Stomach (tissue), 9 donors: ENCODE data around the gene NCOA1. TPM values are rescaled to one million over a fixed set of nuclear protein-coding genes. Genes with fewer than 3 reads are reported as not detected.

Source experiments
- DNase-seq, 2 donors: peaks; one replicate each; pipeline versions ENCODE4 v3.0.0 to v3.0.0-alpha.2; 2013 to 2019
- H3K27ac ChIP-seq, 5 donors: fragments of 200-600 bp in 4 of 5; sonication (generic) in 4 of 5; one replicate each; pipeline ENCODE4 v1.5.1; 2013 to 2019; ENCODE audit warnings: mild to moderate bottlenecking in 1 of 5, moderate library complexity in 1 of 5
- H3K27me3 ChIP-seq, 3 donors: fragments of 200-600 bp; sonication (generic); one replicate each; pipeline ENCODE4 v1.5.1; 2017 to 2019; ENCODE audit warnings: mixed run types in 1 of 3
- H3K36me3 ChIP-seq, 4 donors: fragments of 200-600 bp; sonication (generic); 1 replicate in 3 of 4; 2 replicates in 1 of 4; pipeline ENCODE4 v1.5.1; 2016 to 2019
- H3K4me1 ChIP-seq, 4 donors: fragments of 200-600 bp; sonication (generic); one replicate each; pipeline ENCODE4 v1.5.1; 2016 to 2019
- H3K4me3 ChIP-seq, 4 donors: fragments of 200-600 bp; sonication (generic) in 3 of 4; one replicate each; pipeline ENCODE4 v1.5.1; 2016 to 2019; ENCODE audit warnings: mild to moderate bottlenecking in 1 of 4
- H3K9me3 ChIP-seq, 4 donors: fragments of 200-600 bp; sonication (generic); one replicate each; pipeline ENCODE4 v1.5.1; 2016 to 2019
- CTCF ChIP-seq, 7 experiments: fragments of 450-650 bp in 4 of 7; fragments of 200-600 bp in 3 of 7; sonication (generic) in 3 of 7; IDR thresholded peaks; one replicate each; pipeline ENCODE4 v1.5.1; 2016 to 2019; ENCODE audit warnings: antibody characterized with exemption in 7 of 7, control low read depth in 2 of 7, mild to moderate bottlenecking in 1 of 7
- EP300 ChIP-seq: sonication (generic); formaldehyde crosslinking; IDR thresholded peaks from one replicate; pipeline ENCODE4 v1.6.1; 2017; ENCODE audit warnings: antibody characterized with exemption
- POLR2A ChIP-seq, 4 donors: fragments of 450-650 bp; IDR thresholded peaks; one replicate each; pipeline ENCODE4 v1.6.1; 2016; ENCODE audit warnings: antibody characterized with exemption in 4 of 4, control low read depth in 2 of 4, mild to moderate bottlenecking in 1 of 4, moderate library complexity in 1 of 4
- POLR2AphosphoS5 ChIP-seq, 3 donors: sonication (generic); formaldehyde crosslinking; IDR thresholded peaks; one replicate each; pipeline ENCODE4 v1.6.1; 2016; ENCODE audit warnings: antibody characterized with exemption in 3 of 3
- WGBS, 5 donors: extraction: QIAGEN DNeasy Blood & Tissue Kit in 3 of 5; methylation state at CpG; one replicate each; pipeline versions ENCODE4 v1.1.5 to v1.1.7; 2013 to 2018; 5-methylcytosine and 5-hydroxymethylcytosine counted together
- intact Hi-C: fragments of 100-400 bp; cut with DNase I; formaldehyde crosslinking; loops from one replicate; pipeline ENCODE4 v1.15.1; 2023; ENCODE audit warnings: low total_unique reads
- polyA plus RNA-seq, 3 donors: library from polyadenylated mRNA; stranded (reverse); fragments of 200-250 nt; gene quantifications; one replicate each; pipeline ENCODE4 v1.2.3, GENCODE V29; 2013
- total RNA-seq, 5 donors: library from RNA; depleted of rRNA; stranded (reverse); fragments of >200 nt; gene quantifications; one replicate each; pipeline versions ENCODE4 v1.1.0 to v1.2.3, GENCODE V29; 2014 to 2016
- donor health status: healthy with polysubstance abuse.
- donor health status: Bipolar disorder and iron deficiency.
- donor health status: healthy.

Gene NCOA1
- total and polyA plus RNA-seq, 8 donors = 7.3 to 223 (median 34.8) TPM

GRCh38 chr2:24621779-24622538, 130.9 kb downstream of the NCOA1 start:
- 65 to 100% (median 79%) methylated on average over 2 to 3 of the region's 3 CpGs for WGBS, 5 donors
- TF ChIP-seq CTCF (IDR thresholded peaks at IDR 0.05) (no peak), POLR2AphosphoS5 (IDR thresholded peaks at IDR 0.05) (no peak), POLR2A (IDR thresholded peaks at IDR 0.05) (no peak), EP300 (no peak)
- intact Hi-C loops = no loop called here
- H3K4me1 ChIP-seq = peaks cover 0 to 39% (median 19%) of the 10 kb centered on the region in 4 donors
- no peak overlapping the region for H3K27ac ChIP-seq
- H3K27me3 ChIP-seq = no peaks in the 10 kb centered on the region
- H3K9me3 ChIP-seq = no peaks in the 10 kb centered on the region
- DNase-seq = no peak
- no peak overlapping the region for H3K4me3 ChIP-seq
- no peaks in the 10 kb centered on the region for H3K36me3 ChIP-seq

- no peaks in the 10 kb centered on the region for H3K36me3 ChIP-seq
- DNase-seq = no peak
- H3K27me3 ChIP-seq = no peaks in the 10 kb centered on the region
- 89 to 97% (median 96%) methylated on average over 4 of the region's 4 CpGs for WGBS, 5 donors
- no peak for TF ChIP-seq POLR2A (IDR thresholded peaks at IDR 0.05)
- no peak for TF ChIP-seq CTCF (IDR thresholded peaks at IDR 0.05)
- no peak for TF ChIP-seq EP300
- no peak for TF ChIP-seq POLR2AphosphoS5 (IDR thresholded peaks at IDR 0.05)
- peaks cover 0 to 35% (median 17%) of the 10 kb centered on the region in 4 donors for H3K4me1 ChIP-seq
- no peak overlapping the region for H3K4me3 ChIP-seq
- H3K9me3 ChIP-seq = no peaks in the 10 kb centered on the region
- no peak overlapping the region for H3K27ac ChIP-seq
- intact Hi-C loops = no loop called here
These were observed 132.5 kb downstream of the NCOA1 start for GRCh38 chr2:24623535-24623934.

- intact Hi-C loops = no loop called here
- TF ChIP-seq EP300 (no peak), POLR2AphosphoS5 (IDR thresholded peaks at IDR 0.05) (no peak), POLR2A (IDR thresholded peaks at IDR 0.05) (no peak), CTCF (IDR thresholded peaks at IDR 0.05) (no peak)
- no peak overlapping the region for H3K4me3 ChIP-seq
- H3K27me3 ChIP-seq = no peaks in the 10 kb centered on the region
- H3K27ac ChIP-seq = no peak overlapping the region
- no peak for DNase-seq
- H3K36me3 ChIP-seq = no peaks in the 10 kb centered on the region
- WGBS, 5 donors = 64 to 83% (median 76%) methylated on average over 1 of the region's 1 CpG
- H3K9me3 ChIP-seq = no peaks in the 10 kb centered on the region
- H3K4me1 ChIP-seq = peaks cover 0 to 53% (median 28%) of the 10 kb centered on the region in 4 donors
These were observed 134.7 kb downstream of the NCOA1 start for GRCh38 chr2:24625728-24626127.

GRCh38 chr2:24626131-24626530, 135.1 kb downstream of the NCOA1 start:
- intact Hi-C loops = no loop called here
- H3K36me3 ChIP-seq = no peaks in the 10 kb centered on the region
- peak in 1 of 2 donors; percentile 67 for DNase-seq
- no peaks in the 10 kb centered on the region for H3K9me3 ChIP-seq
- no peak overlapping the region for H3K4me3 ChIP-seq
- 48 to 70% (median 57%) methylated on average over 3 of the region's 3 CpGs for WGBS, 5 donors
- no peak overlapping the region for H3K27ac ChIP-seq
- peaks cover 0 to 57% (median 30%) of the 10 kb centered on the region in 4 donors for H3K4me1 ChIP-seq
- H3K27me3 ChIP-seq = no peaks in the 10 kb centered on the region
- TF ChIP-seq EP300 = no peak

GRCh38 chr2:24628746-24629145, 137.7 kb downstream of the NCOA1 start:
- peaks cover 7 to 82% (median 42%) of the 10 kb centered on the region in 4 donors for H3K4me1 ChIP-seq
- no peaks in the 10 kb centered on the region for H3K9me3 ChIP-seq
- intact Hi-C loops = no loop called here
- TF ChIP-seq CTCF (IDR thresholded peaks at IDR 0.05) = no peak
- TF ChIP-seq EP300 = no peak
- no peak for TF ChIP-seq POLR2AphosphoS5 (IDR thresholded peaks at IDR 0.05)
- TF ChIP-seq POLR2A (IDR thresholded peaks at IDR 0.05) = no peak
- no peaks in the 10 kb centered on the region for H3K27me3 ChIP-seq
- no peak overlapping the region for H3K4me3 ChIP-seq
- H3K36me3 ChIP-seq = no peaks in the 10 kb centered on the region
- no peak for DNase-seq
- no peak overlapping the region for H3K27ac ChIP-seq
